Measurements from ENCODE around the gene LZTR1. TPM values are rescaled to one million over a fixed set of nuclear protein-coding genes. Genes with fewer than 3 reads are reported as not detected.

LZTR1 gene
- total RNA-seq, 1 donor from 2014 or later, result 56.7 TPM

- Histone ChIP-seq H3K9me3 (no peaks in the 10 kb centered on the region), H3K27me3 (no peaks in the 10 kb centered on the region), H3K36me3 (no peaks in the 10 kb centered on the region), H3K4me3 (no peak overlapping the region), H3K4me1 (peaks cover 22% of the 10 kb centered on the region), H3K27ac (no peak overlapping the region)
- DNase-seq, result no peak
- intact Hi-C loops (cut with DNase I), result no loop called here
- TF ChIP-seq CTCF (IDR thresholded peaks at IDR 0.05), result no peak
- no peak for ATAC-seq
These were observed 3.7 kb upstream of the LZTR1 start for GRCh38 chr22:20978419-20978818.

GRCh38 chr22:20979243-20979809, 2.8 kb upstream of the LZTR1 start:
- Histone ChIP-seq H3K4me3 (peak overlapping the region; percentile 29), H3K9me3 (no peaks in the 10 kb centered on the region), H3K27me3 (no peaks in the 10 kb centered on the region), H3K27ac (no peak overlapping the region), H3K4me1 (peaks cover 22% of the 10 kb centered on the region), H3K36me3 (no peaks in the 10 kb centered on the region)
- TF ChIP-seq CTCF (IDR thresholded peaks at IDR 0.05), result no peak
- intact Hi-C loops (cut with DNase I), result no loop called here
- peak; percentile 91 for DNase-seq
- peak; percentile 82 for ATAC-seq

- H3K27me3 ChIP-seq, result no peaks in the 10 kb centered on the region
- intact Hi-C loops (cut with DNase I), result no loop called here
- H3K4me1 ChIP-seq, result peaks cover 22% of the 10 kb centered on the region
- H3K27ac ChIP-seq, result no peak overlapping the region
- H3K36me3 ChIP-seq, result no peaks in the 10 kb centered on the region
- peak overlapping the region; percentile 29 for H3K4me3 ChIP-seq
- no peak for ATAC-seq
- H3K9me3 ChIP-seq, result no peaks in the 10 kb centered on the region
- no peak for TF ChIP-seq CTCF (IDR thresholded peaks at IDR 0.05)
- no peak for DNase-seq
These were observed 2.1 kb upstream of the LZTR1 start for GRCh38 chr22:20979940-20980453.

GRCh38 chr22:20980523-20980922, 1.6 kb upstream of the LZTR1 start:
- Histone ChIP-seq H3K27ac (no peak overlapping the region), H3K9me3 (no peaks in the 10 kb centered on the region)
- intact Hi-C loops (cut with DNase I), result no loop called here

GRCh38 chr22:20980938-20981722, 967 bp upstream of the LZTR1 start:
- H3K9me3 ChIP-seq, result no peaks in the 10 kb centered on the region
- TF ChIP-seq CTCF (IDR thresholded peaks at IDR 0.05), result no peak
- H3K4me1 ChIP-seq, result peaks cover 22% of the 10 kb centered on the region
- peak overlapping the region; percentile 91 for H3K27ac ChIP-seq
- H3K4me3 ChIP-seq, result peak overlapping the region; percentile 86
- DNase-seq, result no peak
- no peak for ATAC-seq
- no peaks in the 10 kb centered on the region for H3K27me3 ChIP-seq
- peaks cover 6% of the 10 kb centered on the region for H3K36me3 ChIP-seq
- intact Hi-C loops (cut with DNase I), result no loop called here

More at GRCh38 chr22:20980523-20980922, 1.6 kb upstream of the LZTR1 start:
- Histone ChIP-seq H3K27me3 (no peaks in the 10 kb centered on the region), H3K36me3 (peaks cover under 1% of the 10 kb centered on the region), H3K4me3 (no peak overlapping the region), H3K4me1 (peaks cover 22% of the 10 kb centered on the region)
- DNase-seq, result no peak
- TF ChIP-seq CTCF (IDR thresholded peaks at IDR 0.05), result no peak
- no peak for ATAC-seq
